Stimulated activated CD4-positive, alpha-beta T cell treated with anti-CD3 and anti-CD28 coated beads, TNF-alpha, amount 100 ng/mL, for 1 hour (primary cell): ENCODE data around the gene MAP2K1.
"Not testable (repeated sequence)": the region's sequence is repeated elsewhere in the genome, so short reads cannot be mapped to it uniquely, and the experiment has no call there.

ENCODE experiments used
- DNase-seq, 3 donors: peaks; one replicate each; pipeline ENCODE4 v3.0.0-alpha.2; 2020; ENCODE audit warnings: low read depth in 3 of 3, low spot score in 1 of 3

MAP2K1 gene

DNA sequence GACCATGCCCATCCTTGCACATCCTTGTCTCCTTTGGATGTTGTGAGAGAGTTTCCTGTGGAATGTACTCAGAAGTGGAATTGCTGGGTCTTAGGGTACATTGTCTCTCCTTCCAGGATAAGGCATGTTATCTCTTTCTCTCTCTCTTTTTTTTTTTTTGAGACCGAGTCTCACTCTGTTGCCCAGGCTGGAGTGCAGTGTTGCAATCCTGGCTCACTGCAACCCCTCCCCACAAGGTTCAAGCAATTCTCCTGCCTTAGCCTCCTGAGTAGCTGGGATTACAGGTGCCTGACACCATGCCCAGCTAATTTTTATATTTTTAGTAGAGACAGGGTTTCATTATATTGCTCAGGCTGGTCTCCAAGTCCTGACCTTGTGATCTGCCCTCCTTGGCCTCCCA, 6.3 kb downstream of the MAP2K1 start:
- not testable (repeated sequence) for DNase-seq

DNA sequence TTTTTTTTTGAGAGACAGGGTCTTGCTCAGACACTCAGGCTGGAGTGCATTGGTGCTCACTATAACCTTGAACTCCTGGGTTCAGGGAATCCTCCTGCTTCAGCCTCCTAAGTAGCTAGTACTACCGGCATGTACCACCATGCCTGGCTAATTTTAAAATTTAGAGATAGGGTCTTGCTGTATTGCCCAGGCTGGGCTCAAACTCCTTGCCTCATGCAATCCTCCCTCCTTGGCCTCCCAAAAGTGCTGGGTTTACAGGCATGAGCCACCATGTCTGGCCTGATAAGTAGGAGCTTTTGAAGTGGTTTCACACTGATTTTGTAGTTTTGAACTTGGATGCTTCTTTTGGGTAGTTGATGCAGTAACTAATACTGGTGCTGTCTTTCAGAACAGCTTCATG, 7.8 kb downstream of the MAP2K1 start:
- no peak for DNase-seq

DNA sequence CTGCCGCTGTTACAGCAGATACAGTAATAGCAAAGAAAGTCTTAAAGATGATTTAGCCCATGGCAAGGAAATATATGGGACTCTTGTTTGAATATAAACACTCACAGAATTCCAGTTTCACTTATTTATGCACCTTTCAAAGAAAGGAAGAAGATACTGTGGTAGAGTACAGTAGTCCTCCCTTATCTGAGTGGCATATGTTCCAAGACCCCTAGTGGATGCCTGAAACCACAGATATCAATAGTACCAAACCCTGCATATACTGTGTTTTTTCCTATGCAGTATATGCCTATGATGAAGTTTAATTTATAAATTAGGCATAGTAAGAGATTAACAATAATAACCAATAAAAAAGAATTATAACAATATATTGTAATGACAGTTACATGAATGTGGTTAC, 8.2 kb downstream of the MAP2K1 start:
- no peak for DNase-seq

DNA sequence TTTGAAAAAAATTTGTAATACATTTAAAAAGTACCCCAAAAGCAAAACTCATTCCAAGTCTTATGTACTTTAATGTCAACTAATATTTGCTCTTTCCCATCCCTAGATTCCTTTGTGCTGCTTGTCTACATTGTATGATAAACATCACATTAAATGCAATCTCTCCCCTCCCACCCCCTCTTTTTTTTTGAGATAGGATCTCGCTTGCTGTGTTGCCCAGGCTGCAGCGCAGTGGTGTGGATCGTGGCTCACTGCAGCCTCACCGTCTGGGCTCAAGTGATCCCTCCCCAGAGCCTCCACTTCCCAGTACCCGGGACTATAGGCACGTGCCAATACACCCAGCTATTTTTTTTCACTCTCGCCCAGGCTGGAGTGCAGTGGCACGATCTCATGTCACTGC, 12.6 kb downstream of the MAP2K1 start:
- DNase-seq, result no peak

DNA sequence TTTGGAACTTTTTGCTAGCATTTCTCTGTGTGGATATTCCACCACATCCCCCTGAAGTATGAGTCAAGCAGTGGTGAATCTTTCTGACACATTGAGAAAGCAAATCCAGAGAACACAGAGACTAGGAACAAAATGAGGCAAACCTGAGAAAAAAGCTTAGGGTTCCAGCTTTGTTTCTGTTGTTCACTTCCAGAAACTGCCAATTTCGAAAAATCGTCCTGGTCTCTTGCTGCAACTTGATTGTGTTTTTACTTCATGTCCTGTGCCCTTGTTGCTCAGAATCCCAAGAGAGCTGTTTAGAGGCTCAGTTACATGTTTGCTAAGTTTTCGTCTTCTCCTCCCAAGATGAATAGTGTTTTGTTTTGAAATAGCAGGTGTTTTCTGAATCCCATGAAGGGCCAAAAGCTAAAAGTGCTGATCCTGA, 13.7 kb downstream of the MAP2K1 start:
- DNase-seq, result no peak

DNA sequence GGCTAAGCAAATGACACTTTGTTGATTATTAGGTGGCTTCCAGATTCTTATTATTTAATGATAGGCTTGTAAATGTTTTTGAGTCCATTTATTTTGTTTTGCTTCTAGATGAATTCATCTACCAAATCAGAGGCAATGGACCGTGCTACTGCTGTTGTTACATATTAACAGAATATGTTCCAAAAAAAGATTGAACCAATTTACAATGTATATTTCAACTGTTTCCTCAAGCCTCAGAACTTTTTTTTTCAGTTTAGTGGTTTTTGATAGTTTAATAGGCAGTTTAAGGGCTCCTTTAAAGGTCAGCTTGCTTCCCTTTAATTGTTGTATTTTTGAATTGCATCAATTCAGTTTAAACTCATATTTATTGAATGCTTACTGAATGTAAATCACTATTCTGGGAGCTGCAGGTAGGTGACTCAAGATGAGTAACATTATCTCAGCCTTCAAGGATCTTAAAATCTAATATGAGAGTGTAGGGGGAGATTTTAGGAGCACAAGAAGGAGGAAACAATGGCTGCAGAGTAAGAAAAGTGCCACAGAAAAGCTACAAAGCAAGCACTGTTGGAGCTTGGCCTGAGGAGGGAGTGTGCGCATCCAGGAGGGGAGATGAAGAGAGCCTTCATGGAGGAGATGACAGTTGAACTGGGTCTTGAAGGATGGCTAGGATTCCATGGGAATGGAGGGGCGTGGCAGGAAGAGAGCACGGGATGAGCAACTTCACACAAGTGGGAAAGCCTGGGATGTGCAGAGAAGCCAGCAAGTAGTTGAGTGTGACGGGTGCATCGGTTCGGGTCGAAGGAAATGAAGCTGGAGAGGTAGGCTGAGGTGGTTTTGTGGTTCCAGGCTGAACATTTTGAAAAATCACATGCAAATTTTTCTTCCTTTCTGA, 14.7 kb downstream of the MAP2K1 start:
- DNase-seq, result no peak

DNA sequence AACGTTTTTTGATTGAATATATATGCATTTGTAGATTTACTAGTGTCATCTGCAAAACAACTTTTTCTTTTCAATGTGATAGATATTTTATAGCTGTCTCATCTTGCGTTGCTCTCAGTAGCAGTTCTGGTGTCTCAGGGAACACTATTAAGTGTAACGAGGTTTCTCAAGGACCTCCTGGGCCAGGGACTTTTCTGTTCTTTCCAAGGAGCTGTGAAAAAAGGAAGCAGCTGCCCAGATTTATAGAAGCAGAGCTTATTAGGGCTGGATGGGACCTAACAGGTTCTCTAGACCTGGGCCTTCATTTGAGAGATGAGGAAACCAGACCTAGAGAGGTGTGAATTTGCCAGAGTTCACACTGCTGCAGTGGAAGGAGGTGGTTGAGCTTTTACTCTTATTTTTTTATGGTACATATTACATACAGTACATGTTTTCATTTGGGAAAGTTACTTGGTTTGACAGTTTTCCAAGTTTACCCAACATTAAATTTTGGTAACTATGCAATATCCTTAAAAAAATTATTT, 16.1 kb downstream of the MAP2K1 start:
- no peak for DNase-seq

DNA sequence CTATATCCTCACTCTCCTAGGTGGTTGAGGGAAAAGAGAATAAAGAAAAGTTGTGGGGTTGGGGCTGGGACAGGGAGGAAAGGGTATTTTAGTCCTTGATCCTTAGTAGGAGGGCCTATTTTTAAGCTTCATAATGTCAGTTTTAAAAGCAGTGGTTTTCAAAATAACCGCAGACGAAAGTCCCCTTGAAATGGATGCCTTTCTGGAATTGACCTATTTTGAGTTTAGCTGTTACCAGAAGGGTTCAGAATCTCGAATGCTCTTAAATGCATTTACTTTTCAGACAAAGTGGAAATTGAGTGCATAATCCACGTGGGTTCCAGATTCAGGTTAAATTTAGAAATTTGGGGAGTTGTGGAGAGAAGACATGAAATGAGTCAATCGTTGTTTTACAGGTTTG, 16.6 kb downstream of the MAP2K1 start:
- no peak for DNase-seq

DNA sequence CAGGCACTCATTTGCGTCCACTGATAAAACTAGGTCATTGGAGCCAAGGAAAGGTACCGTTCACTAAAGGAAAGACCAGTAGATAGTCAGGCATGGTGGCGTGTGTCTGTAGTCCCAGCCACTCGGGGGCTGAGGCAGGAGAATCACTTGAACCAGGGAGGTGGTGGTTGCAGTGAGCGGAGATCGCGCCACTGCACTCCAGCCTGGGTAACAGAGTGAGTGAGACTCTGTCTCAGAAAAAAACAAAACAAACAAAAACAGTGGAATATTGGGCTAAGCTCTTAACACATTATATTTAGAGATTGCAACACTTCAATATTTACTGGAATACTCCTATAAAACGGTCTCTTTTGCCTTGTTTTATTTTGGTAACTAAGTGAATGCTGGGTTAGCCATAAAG, 17.4 kb downstream of the MAP2K1 start:
- no peak for DNase-seq

DNA sequence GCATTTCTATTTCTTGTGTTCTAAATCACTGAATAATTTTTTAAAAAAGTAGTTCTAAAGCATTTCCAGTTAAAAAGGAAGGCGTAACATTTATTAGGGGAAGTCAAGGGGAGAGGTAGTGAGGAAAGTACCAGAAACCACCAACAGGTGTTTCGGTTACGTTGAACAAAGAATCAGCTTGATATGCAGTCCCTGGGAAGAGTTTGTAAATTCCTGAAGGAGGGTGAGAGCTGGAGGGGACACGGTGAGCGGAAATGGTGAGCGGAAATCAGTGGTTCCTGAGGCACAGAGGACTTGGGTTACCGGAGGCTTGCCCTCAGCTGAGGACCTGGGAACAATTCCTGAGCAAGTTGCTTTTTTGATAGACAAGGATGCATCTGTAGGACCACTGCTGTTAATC, 17.8 kb downstream of the MAP2K1 start:
- no peak for DNase-seq

DNA sequence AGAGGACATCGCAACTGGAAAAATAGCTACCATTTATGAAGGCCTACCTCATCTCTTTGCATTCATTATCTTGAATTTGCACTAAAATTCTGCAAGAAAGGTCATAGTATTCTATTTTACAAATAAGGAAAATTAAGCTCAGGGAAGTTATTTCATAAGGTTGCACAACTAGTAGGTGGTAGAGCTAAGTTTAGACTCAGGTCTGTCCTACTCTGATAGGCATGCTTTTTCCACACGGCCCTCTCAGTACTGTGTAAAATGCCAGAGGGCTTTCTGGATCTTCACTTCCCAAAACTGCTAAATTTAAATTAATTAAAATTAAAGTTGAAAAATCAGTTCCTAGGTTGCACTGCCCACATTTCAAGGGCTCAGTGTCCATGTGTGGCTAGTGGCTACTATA, 18.3 kb downstream of the MAP2K1 start:
- no peak for DNase-seq

DNA sequence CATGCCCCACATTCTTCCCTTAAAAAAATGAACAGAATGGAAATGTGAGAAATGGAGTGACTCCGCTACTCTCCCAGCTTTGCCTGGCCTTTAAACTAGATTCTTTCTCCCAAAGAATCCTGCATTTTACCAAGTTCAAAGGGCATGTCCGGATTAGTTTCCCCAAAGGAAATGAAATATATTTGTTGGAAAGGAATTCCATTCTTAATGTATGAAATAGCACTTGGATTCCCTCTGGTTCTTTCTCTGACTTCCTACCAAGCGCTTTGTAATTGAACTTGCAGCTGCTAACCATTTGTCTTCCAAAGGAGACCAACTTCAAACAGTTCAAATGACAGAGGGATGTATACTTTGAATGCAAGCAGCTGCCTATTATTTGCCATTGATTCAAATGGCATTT, 18.9 kb downstream of the MAP2K1 start:
- DNase-seq, result no peak

DNA sequence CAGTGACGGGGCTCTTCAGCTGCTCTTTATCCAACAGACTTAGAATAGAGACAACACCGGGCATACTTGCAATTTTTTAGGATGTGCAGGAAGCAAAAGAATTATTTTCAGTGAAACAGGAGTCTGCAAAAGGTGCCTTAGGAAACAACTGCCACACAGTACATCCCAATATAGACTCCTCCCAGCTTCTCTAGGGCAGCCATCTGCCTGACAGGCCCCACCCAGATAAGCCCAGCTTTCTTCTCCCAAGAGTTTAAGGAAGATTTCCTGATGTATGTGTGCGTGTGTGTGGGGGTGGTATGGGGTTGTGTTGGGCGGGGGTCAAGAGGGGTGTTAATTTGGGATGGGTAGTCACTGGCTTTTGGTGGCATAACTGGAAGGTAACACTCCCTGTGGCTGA, 21.5 kb downstream of the MAP2K1 start:
- DNase-seq, result no peak

DNA sequence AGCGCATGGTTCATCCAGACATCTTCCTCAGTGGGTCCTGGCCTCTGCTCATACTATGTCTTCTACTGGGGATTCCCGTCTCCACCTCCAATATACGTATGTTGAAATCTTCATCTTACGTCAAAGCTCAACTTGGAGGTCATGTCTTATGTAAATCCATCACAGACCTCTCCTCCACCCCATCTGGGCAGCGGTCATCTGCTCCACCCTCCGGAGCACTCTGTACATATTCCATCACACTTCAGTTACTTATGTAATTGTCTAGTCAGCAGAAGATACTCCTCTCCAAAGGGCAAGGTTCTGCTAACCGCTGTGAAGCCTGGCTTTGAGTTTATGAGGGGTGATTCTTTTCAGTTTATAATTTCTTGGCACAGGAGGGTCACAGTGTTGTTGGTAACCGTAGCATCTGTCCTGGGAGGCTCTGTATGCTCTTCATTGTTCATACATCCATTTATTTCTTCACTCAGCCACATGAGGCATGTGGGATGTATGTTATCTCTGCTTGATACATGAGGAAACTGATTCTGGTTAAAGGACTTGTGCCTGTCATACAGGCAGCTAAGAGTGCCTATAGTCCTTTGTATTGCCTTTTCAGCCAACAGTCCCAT, 22.1 kb downstream of the MAP2K1 start:
- no peak for DNase-seq

DNA sequence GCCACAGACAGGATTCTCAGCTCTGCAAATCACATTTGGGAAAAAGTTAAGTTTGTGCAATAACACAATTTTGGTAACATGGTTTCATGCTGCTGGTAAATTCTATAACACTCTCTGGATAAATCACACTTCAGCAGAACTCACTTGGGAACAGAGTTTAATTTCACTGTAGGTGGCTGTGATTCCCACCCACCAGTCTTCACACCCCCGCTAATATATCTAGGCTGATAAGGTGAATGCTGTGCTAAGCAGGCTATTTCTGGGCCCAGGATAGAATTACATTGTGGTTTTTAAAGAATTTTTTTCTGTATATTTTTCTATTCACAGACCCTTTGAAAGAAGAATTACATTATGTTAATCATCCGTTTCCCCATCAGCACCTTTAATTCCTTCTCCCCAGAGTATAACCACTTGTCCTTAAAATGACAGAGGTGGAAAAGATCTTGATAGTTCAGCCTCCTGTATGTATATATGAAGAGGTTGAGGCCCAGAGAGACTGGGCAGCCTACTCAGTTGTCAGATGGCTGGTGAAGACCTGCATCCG, 22.9 kb downstream of the MAP2K1 start:
- no peak for DNase-seq

DNA sequence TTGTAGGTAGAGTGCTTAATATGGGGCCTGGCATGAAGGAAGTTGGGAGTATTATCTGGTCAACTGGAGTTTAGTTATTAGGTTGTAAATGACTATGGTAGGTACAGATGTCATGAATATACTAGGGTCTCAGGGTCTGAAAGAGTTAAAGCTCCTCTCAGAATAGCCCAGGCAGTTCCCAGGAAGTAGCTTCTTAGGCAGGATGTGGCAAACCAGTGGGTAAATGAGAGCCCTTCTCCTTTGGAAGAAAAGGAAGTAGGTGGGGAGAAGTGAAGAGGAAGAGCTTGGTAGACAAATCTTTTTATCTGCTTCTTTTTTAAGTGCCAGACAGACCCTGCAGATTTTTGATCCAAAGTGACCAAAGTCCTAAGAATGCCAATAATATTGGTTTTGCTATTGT, 24.5 kb downstream of the MAP2K1 start:
- no peak for DNase-seq

DNA sequence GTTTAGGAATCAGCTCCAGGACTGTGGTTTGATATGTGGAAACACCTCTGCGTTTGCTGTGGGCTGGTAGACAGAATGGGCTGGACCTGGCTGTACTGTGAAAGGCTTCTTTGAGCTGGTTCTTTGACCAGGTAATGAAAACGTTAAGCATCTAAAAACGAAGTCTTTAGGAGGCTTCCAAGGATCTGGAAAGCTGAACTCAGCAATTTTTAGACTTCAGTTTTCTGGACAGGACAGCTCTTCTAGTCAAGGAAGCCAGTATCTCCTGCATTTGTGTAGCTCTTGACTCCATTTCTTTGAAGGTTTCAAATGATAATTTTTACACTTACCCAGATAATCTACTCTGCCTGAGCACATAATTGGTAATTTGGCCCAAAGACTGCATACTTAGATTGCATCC, 25.5 kb downstream of the MAP2K1 start:
- no peak for DNase-seq

DNA sequence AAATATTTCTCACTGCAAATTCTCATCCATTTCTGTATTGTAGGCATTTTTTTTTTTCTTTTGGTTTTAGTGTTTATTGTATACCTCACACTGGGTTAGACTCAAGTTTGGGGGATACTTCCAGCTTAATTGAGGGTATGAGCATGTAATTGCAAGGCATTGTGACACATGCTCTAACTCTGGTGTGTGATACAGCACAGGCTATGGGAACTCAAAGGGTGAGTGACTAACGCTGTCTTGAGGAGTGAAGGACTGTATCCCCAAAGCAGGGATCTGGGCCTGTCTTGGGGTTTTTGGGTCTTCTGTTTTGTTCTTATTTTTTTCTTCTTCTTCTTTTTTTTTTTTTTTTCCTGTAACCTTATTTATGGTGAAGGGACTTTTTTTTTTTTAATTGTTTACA, 26.9 kb downstream of the MAP2K1 start:
- no peak for DNase-seq

DNA sequence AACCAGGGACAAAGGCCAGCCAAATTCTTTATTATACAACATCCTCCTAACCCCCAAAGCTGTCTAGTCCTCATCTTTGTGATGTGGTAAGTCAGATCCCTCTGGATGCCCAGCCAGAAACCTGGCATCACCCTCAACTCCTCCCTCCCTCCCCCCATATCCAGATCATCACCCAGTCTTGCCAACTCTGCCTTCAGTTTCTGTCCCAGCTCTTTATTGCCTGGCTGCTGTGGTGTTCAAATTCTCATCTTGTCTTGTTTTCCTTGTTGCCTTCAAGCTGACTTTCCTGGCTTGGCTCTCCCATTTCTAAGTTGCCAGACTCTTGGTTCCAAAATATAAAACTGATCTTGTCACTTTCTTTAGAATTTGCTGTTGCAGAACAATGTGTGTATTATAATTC, 28.6 kb downstream of the MAP2K1 start:
- DNase-seq, result no peak

DNA sequence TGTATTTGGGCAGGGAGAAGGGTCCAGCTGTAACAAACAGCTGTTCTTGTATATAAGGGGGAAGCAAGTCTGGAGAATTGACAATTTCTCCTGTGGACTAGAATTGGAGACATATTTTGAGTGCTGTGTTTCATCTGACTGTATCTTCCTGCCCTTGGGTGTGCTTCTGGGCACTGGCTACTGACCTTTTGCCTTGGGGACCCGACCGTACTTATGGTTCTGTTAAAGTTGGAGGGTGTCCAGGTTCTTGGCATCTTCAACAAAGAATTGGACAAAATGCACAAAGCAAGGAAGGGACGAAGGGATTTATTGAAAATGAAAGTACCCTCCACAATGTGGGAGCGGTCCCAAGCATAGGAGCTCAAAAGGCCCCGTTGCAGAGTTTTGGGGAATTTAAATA, 31.0 kb downstream of the MAP2K1 start:
- DNase-seq, result no peak

DNA sequence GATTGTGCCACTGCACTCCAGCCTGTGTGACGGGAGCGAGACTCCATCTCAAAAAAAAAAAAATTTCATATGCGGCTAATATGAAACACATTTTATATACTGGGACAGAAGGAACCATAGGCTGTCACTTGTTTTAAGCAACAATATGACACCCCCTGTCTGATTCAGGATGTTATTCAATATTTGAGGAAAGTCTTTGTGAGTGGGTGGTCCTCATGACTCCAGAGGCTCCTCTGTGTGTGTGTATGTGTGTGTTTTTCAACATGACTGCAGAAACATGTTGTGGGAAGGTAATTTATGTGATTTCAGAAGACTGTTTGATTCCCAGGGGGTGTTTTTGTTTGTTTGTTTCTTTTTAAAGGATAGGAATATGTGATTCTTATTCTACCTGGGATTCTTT, 32.8 kb downstream of the MAP2K1 start:
- no peak for DNase-seq

DNA sequence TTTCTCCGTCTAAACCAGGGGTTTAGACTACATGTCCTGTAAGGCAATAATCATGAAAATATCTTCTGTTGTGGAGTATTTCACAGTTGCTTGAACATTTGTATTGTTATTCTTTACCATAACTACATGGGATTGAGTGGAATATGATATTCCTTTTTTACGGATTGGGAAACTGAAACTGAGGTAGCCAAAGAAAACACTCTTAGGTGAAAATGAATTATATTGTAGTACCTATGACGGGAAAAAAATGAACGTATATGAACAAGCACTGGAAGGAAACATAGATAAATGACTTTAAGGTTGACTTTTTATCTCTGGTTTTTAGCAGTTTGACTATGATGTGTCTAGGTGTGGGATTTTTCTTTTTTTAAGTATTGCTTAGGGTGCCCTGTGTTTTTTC, 35.6 kb downstream of the MAP2K1 start:
- no peak for DNase-seq
